Neural crest cell (in vitro differentiated cells): ENCODE measurements around the gene ECE1. TPM values are rescaled to one million over a fixed set of nuclear protein-coding genes. Genes with fewer than 3 reads are reported as not detected.
A peak's percentile ranks its signal among the peaks of the same experiment; 100 is the strongest.
"Not testable (repeated sequence)": the region's sequence is repeated elsewhere in the genome, so short reads cannot be mapped to it uniquely, and the experiment has no call there.

Source experiments
- DNase-seq: peaks from one replicate; pipeline ENCODE4 v3.0.0; 2021; ENCODE audit warnings: low read depth, mixed read lengths, low spot score
- H3K27ac Mint-ChIP-seq: one replicate; pipeline ENCODE4 v1.8.0; 2021; ENCODE audit warnings: mild to moderate bottlenecking, mixed read lengths; ENCODE audit not compliant: unreplicated experiment
- H3K27me3 Mint-ChIP-seq: 2 replicates; pipeline ENCODE4 v1.8.0; 2021; ENCODE audit warnings: low read depth, mild to moderate bottlenecking, mixed read lengths
- H3K36me3 Mint-ChIP-seq: 2 replicates; pipeline ENCODE4 v1.8.0; 2021; ENCODE audit warnings: low read depth, mild to moderate bottlenecking, mixed read lengths
- H3K4me1 Mint-ChIP-seq: 2 replicates; pipeline ENCODE4 v1.8.0; 2021; ENCODE audit warnings: mixed read lengths
- H3K4me3 Mint-ChIP-seq: one replicate; pipeline ENCODE4 v1.8.0; 2021; ENCODE audit warnings: mild to moderate bottlenecking, mixed read lengths
- H3K9me3 Mint-ChIP-seq: 2 replicates; pipeline ENCODE4 v1.8.0; 2021; ENCODE audit warnings: mixed read lengths
- total RNA-seq: library from RNA; stranded (reverse); gene quantifications from 2 replicates; pipeline ENCODE4 v1.2.1, GENCODE V29; 2021
- TF ChIP-seq, protein P1 (sequence below): fragments of 200-600 bp; sonication (generic); conservative IDR thresholded peaks from 2 replicates; pipeline ENCODE4 v1.5.0; 2021; ENCODE audit warnings: antibody characterized with exemption, mild to moderate bottlenecking

Gene ECE1
- total RNA-seq, 1 donor from 2014 or later = 40.3 TPM

DNA sequence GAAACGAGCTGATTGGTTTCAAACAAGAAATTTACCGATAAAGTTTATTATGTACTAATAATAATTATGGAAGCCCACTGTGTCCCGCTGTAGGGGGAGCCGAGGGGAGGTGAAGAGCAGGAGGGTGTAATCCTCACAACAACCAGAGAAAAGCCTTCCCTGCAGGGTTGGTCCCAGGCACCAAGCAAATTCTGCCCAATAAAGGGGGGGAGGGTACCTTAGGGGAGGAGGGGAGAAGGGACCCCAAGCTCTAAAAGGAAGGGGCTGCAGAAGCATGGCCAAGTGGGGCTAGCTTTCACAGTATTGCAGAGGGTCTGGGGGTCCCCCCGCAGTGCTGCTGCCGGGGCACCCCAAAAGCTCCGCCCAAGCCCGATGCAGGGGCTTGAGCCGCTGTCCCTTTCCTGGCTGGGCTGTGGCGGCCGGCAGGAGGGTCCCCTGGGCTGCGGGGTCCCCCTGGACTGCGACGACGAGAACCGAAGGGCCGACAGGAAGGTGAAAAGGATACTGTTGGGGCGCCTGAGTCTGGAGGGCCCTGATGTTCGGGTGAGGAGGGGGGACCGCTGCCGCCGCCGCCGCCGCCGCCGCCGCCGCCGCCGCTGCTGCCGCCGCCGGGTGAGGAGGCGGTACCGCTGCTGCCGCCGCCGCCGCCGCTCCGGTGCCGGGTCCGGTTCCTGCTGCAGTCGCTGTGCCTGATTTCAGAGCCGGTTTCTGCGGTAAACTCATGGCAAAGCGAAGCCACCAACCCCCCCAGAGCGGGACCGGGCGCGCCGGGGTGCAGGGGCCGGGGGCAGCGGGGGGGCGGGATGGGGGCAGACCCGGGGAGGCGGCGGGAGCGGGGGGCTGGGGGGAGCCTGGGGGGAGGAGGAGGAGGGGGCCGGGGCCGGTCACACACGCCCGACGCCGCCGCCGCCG, 114.3 kb downstream of the ECE1 start:
- Mint-ChIP-seq H3K27ac (peak overlapping the region; percentile 96), H3K36me3 (peaks cover 4% of the 10 kb centered on the region)

DNA sequence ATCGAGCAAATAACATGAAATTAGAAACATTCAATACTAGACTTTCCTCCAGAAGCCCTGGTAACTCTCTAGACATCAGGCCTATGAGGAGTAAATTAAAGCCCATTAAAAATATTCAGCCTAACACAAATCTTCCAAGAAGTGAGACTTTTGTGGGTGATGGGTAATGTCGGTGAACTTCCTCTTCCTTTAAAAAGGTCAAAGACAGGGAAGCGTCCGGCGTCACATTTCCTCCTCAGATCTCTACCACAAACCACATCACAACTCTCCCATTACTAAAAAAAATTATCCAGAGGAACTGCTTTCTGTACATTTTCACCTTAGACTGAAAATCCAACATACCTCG, 115.0 kb downstream of the ECE1 start:
- no peaks in the 10 kb centered on the region for H3K9me3 Mint-ChIP-seq
- peak overlapping the region; percentile 99 for H3K4me3 Mint-ChIP-seq
- peaks cover 6% of the 10 kb centered on the region for H3K36me3 Mint-ChIP-seq
- H3K4me1 Mint-ChIP-seq = peaks cover 42% of the 10 kb centered on the region
- no peaks in the 10 kb centered on the region for H3K27me3 Mint-ChIP-seq
- DNase-seq = no peak
- H3K27ac Mint-ChIP-seq = peak overlapping the region; percentile 96
- TF ChIP-seq, protein P1, sequence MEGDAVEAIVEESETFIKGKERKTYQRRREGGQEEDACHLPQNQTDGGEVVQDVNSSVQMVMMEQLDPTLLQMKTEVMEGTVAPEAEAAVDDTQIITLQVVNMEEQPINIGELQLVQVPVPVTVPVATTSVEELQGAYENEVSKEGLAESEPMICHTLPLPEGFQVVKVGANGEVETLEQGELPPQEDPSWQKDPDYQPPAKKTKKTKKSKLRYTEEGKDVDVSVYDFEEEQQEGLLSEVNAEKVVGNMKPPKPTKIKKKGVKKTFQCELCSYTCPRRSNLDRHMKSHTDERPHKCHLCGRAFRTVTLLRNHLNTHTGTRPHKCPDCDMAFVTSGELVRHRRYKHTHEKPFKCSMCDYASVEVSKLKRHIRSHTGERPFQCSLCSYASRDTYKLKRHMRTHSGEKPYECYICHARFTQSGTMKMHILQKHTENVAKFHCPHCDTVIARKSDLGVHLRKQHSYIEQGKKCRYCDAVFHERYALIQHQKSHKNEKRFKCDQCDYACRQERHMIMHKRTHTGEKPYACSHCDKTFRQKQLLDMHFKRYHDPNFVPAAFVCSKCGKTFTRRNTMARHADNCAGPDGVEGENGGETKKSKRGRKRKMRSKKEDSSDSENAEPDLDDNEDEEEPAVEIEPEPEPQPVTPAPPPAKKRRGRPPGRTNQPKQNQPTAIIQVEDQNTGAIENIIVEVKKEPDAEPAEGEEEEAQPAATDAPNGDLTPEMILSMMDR = no peak

More for the DNA sequence above, 114.3 kb downstream of the ECE1 start:
- H3K27me3 Mint-ChIP-seq = no peaks in the 10 kb centered on the region
- H3K9me3 Mint-ChIP-seq = no peaks in the 10 kb centered on the region
- peak overlapping the region; percentile 99 for H3K4me3 Mint-ChIP-seq
- TF ChIP-seq, protein P1 = peak; percentile 26
- peaks cover 42% of the 10 kb centered on the region for H3K4me1 Mint-ChIP-seq
- peak; percentile 23 for DNase-seq

DNA sequence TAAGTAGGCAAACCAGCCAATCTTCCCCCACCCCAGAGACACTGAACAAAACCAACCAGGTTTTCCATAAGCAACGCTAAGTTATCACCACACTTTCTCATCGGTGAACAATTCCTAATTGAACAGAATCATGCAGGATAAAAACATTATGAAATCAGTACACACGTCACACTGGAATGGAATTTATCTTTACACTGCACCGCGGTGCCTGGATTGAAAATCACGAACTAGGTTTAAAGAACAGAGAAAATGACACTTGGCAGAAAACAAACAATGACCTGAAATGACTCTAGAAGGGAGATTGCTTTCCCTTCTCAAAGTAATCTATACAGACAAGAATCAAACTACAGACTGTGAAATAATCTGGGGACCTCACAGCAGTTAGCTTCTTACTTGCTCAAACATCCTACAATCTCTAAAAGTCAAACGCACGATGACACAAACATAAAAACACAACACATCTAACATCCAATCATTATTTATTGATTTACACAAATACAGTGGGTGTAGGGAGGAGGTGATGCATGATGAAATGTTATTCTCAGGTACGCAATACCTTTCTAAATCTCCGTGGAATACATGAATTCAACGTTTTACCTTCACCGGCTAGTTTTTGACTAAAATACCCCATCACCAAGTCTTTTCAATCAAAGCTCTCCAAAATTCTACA, 115.5 kb downstream of the ECE1 start:
- Mint-ChIP-seq H3K36me3 (peaks cover 8% of the 10 kb centered on the region), H3K27ac (peak overlapping the region; percentile 36), H3K27me3 (no peaks in the 10 kb centered on the region), H3K4me1 (peaks cover 42% of the 10 kb centered on the region), H3K4me3 (peak overlapping the region; percentile 99), H3K9me3 (no peaks in the 10 kb centered on the region)
- no peak for DNase-seq
- TF ChIP-seq, protein P1 = no peak

DNA sequence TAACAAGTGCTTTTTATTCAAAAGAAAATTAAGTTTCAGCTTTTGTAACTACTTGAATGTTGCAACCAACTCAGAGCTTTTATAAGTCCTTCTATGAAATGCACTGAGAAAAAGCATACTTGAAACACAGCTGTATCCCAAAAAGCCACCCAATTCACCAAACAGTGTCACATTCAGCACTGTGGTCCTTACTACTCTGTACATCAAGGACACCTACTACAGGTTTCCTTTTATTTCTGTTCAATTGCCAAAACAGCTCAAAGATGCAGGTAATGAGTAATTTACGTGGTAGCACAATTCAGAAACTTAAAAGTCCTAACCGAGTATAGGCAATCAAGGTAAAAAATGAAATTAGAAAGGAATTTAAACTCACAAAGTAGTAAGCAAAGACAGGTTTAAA, 116.0 kb downstream of the ECE1 start:
- TF ChIP-seq, protein P1 = no peak
- no peaks in the 10 kb centered on the region for H3K9me3 Mint-ChIP-seq
- peaks cover 8% of the 10 kb centered on the region for H3K36me3 Mint-ChIP-seq
- H3K4me3 Mint-ChIP-seq = peak overlapping the region; percentile 99
- peaks cover 42% of the 10 kb centered on the region for H3K4me1 Mint-ChIP-seq
- no peaks in the 10 kb centered on the region for H3K27me3 Mint-ChIP-seq
- H3K27ac Mint-ChIP-seq = no peak overlapping the region
- no peak for DNase-seq

DNA sequence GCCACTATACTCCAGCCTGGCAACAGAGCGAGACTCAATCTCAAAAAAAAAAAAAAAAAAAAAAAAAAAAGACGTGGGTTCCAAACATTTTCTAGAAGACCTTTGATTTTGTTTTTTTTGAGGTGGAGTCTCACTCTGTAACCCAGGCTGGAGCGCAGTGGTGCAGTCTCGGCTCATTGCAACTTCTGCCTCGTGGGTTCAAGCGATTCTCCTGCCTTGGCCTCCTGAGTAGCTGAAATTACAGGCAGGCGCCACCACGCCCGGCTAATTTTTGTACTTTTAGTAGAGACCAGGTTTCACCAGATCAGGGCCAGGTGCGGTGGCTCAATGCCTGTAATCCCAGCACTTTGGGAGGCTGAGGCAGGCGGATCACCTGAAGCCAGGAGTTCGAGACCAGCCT, 117.2 kb downstream of the ECE1 start:
- H3K27ac Mint-ChIP-seq, DNase-seq, H3K9me3 Mint-ChIP-seq, H3K27me3 Mint-ChIP-seq, H3K4me3 Mint-ChIP-seq, H3K36me3 Mint-ChIP-seq: not testable (repeated sequence)
- H3K4me1 Mint-ChIP-seq = peaks cover 42% of the 10 kb centered on the region

DNA sequence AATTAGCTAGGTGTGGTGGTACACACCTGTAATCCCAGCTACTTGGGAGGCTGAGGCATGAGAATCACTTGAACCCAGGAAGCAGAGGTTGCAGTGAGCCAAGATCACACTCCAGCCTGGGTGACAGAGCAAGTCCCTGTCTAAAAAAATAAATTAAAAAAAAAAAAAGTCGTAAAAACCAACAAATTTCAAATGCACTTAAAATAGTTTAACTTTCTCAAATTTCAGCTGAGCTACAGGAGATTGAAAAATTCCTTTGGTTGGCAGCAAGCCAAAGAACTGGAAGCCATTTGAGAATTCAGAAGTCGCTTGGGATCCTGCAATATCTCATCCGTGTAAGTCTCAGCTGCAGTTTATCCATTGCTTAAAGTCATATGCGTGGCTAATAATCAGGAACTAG, 119.4 kb downstream of the ECE1 start:
- H3K9me3 Mint-ChIP-seq, H3K27me3 Mint-ChIP-seq, H3K27ac Mint-ChIP-seq, DNase-seq, H3K4me3 Mint-ChIP-seq: not testable (repeated sequence)
- Mint-ChIP-seq H3K36me3 (peaks cover 14% of the 10 kb centered on the region), H3K4me1 (peaks cover 36% of the 10 kb centered on the region)
